Dendritic cell treated with granulocyte-macrophage colony-stimulating factor and Interleukin-4, amounts not matched to agents 40 ng/mL and 50 ng/mL, for 4 days (primary cell): ENCODE data around the gene DIRAS3.
"Not testable (repeated sequence)": the region's sequence is repeated elsewhere in the genome, so short reads cannot be mapped to it uniquely, and the experiment has no call there.

Experiments used
- H3K27ac Mint-ChIP-seq: one replicate; pipeline ENCODE4 v1.8.0; 2022; ENCODE audit warnings: mild to moderate bottlenecking, mixed read lengths
- H3K27me3 Mint-ChIP-seq: one replicate; pipeline ENCODE4 v1.8.0; 2022; ENCODE audit warnings: mild to moderate bottlenecking, mixed read lengths
- H3K36me3 Mint-ChIP-seq: one replicate; pipeline ENCODE4 v1.8.0; 2022; ENCODE audit warnings: low read depth, mixed read lengths
- H3K4me1 Mint-ChIP-seq: one replicate; pipeline ENCODE4 v1.8.0; 2022; ENCODE audit warnings: low read depth, mixed read lengths
- H3K4me3 Mint-ChIP-seq: one replicate; pipeline ENCODE4 v1.8.0; 2022; ENCODE audit warnings: mild to moderate bottlenecking, moderate library complexity, mixed read lengths
- H3K9me3 Mint-ChIP-seq: one replicate; pipeline ENCODE4 v1.8.0; 2022; ENCODE audit warnings: mixed read lengths
- intact Hi-C: fragments of 100-400 bp; cut with micrococcal nuclease; formaldehyde crosslinking; loops from one replicate; pipeline ENCODE4 v1.15.0; 2022

The DIRAS3 gene

GRCh38 chr1:68010543-68010942, 39.9 kb downstream of the DIRAS3 start:
- no peaks in the 10 kb centered on the region for H3K4me1 Mint-ChIP-seq
- H3K27me3 Mint-ChIP-seq, result no peaks in the 10 kb centered on the region
- no peaks in the 10 kb centered on the region for H3K9me3 Mint-ChIP-seq
- intact Hi-C loops, result loop anchor here (10.0 kb wide), 1 partner anchor 64 kb away; no protein-coding TSS in a partner anchor
- H3K36me3 Mint-ChIP-seq, result no peaks in the 10 kb centered on the region
- no peak overlapping the region for H3K27ac Mint-ChIP-seq
- no peak overlapping the region for H3K4me3 Mint-ChIP-seq

- Mint-ChIP-seq H3K27ac (no peak overlapping the region), H3K4me3 (no peak overlapping the region), H3K27me3 (no peaks in the 10 kb centered on the region), H3K4me1 (no peaks in the 10 kb centered on the region), H3K36me3 (no peaks in the 10 kb centered on the region), H3K9me3 (no peaks in the 10 kb centered on the region)
- intact Hi-C loops, result loop anchor here (10.0 kb wide), 1 partner anchor 65 kb away; no protein-coding TSS in a partner anchor
These were observed 40.3 kb downstream of the DIRAS3 start for GRCh38 chr1:68010090-68010489.

- H3K27ac Mint-ChIP-seq, H3K4me1 Mint-ChIP-seq, H3K4me3 Mint-ChIP-seq, H3K36me3 Mint-ChIP-seq, intact Hi-C loops, H3K27me3 Mint-ChIP-seq: not testable (repeated sequence)
- peaks cover 31% of the 10 kb centered on the region for H3K9me3 Mint-ChIP-seq
These were observed 46.8 kb downstream of the DIRAS3 start for GRCh38 chr1:68003626-68004025.

DNA sequence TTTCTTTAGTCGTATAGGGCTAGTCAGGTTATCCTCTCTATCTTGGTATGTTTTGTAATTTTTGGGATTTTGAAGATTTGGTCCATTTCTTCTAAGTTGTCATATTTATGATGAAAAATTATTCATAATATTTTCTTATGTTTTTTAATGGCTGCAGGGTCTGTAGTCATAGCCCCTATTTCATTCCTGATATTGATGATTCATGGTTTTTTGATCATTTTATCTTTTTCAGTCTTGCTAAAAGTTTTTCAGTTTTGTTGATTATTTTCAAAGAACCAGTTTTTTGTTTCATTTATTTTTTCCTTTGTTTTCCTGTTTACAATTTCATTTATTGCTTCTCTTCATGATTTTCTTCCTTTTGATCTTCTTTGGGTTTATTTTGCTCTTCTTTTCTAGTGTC, 50.2 kb downstream of the DIRAS3 start:
- no peaks in the 10 kb centered on the region for H3K36me3 Mint-ChIP-seq
- no peak overlapping the region for H3K4me3 Mint-ChIP-seq
- intact Hi-C loops, result no loop called here
- peaks cover 31% of the 10 kb centered on the region for H3K9me3 Mint-ChIP-seq
- H3K4me1 Mint-ChIP-seq, result no peaks in the 10 kb centered on the region
- no peaks in the 10 kb centered on the region for H3K27me3 Mint-ChIP-seq
- no peak overlapping the region for H3K27ac Mint-ChIP-seq

DNA sequence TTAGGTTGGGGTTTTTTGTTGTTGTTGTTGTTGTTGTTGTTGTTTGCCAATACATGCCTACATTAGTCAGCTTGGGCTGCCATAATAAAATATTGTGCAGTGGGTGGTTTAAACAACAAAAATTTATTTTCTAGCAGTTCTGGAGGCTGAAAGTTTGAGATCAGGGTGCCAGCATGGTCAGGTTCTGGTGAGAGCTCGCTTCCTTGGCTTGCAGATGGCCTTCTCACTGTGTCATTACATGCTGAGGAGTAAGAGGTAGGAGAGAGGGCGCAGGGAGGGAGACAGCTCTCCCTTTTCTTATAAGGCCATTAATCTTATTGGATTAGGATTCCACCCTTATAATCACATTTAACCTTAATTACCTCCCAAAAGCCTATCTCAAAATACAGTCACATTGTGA, 52.7 kb downstream of the DIRAS3 start:
- Mint-ChIP-seq H3K9me3 (peaks cover 28% of the 10 kb centered on the region), H3K36me3 (no peaks in the 10 kb centered on the region), H3K4me3 (no peak overlapping the region), H3K4me1 (no peaks in the 10 kb centered on the region), H3K27ac (no peak overlapping the region), H3K27me3 (no peaks in the 10 kb centered on the region)
- intact Hi-C loops, result no loop called here
